ENCODE data around the gene OR5AU1. TPM values are rescaled to one million over a fixed set of nuclear protein-coding genes. Genes with fewer than 3 reads are reported as not detected.
A peak's percentile ranks its signal among the peaks of the same experiment; 100 is the strongest.

OR5AU1 gene
- total and polyA plus RNA-seq, 2 of the 13 experiments (the other 11 are each of a cell fraction or from before 2014, with no cell fraction given) = not detected

DNA sequence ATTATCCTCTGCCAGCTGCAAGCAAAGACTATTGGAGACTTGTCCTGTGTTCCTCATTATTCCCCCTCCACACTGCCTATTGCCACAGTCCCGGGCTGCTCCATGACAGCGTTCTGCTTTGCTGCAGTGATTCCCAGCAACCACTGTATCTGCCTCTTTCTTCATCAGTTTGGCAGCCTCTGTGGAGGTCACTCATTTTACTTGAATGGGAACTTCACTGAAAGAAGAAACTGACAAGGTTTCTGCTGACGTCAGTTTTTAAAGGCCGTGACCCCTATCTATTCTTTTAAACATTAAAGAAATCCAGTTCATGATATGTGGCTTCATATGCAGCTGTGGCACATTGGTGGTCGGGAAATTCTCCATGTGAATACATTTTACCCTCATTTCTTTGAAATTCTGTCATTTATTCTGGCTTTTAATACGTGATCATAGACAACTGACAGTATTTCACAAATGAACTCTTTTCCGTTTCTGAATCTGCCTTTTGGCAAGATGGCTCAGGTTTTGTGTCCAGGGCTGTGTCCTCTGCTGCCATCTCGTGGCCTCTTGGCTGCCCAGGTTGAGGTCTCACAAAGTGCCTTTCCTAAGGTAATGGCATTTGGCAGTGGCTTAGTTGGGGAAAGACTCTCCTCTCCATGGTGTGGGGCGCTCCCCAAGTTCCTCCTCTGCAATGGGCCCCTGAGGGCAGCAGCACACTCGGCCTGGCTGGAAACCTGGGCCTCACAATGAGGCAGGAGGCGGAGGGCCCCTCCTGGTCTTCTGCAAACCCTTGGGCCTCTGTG, 49.2 kb downstream of the OR5AU1 start (continued):
- TF ChIP-seq, protein P1, sequence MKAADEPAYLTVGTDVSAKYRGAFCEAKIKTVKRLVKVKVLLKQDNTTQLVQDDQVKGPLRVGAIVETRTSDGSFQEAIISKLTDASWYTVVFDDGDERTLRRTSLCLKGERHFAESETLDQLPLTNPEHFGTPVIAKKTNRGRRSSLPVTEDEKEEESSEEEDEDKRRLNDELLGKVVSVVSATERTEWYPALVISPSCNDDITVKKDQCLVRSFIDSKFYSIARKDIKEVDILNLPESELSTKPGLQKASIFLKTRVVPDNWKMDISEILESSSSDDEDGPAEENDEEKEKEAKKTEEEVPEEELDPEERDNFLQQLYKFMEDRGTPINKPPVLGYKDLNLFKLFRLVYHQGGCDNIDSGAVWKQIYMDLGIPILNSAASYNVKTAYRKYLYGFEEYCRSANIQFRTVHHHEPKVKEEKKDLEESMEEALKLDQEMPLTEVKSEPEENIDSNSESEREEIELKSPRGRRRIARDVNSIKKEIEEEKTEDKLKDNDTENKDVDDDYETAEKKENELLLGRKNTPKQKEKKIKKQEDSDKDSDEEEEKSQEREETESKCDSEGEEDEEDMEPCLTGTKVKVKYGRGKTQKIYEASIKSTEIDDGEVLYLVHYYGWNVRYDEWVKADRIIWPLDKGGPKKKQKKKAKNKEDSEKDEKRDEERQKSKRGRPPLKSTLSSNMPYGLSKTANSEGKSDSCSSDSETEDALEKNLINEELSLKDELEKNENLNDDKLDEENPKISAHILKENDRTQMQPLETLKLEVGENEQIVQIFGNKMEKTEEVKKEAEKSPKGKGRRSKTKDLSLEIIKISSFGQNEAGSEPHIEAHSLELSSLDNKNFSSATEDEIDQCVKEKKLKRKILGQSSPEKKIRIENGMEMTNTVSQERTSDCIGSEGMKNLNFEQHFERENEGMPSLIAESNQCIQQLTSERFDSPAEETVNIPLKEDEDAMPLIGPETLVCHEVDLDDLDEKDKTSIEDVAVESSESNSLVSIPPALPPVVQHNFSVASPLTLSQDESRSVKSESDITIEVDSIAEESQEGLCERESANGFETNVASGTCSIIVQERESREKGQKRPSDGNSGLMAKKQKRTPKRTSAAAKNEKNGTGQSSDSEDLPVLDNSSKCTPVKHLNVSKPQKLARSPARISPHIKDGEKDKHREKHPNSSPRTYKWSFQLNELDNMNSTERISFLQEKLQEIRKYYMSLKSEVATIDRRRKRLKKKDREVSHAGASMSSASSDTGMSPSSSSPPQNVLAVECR (CRISPR knock-in tag; IDR thresholded peaks at IDR 0.05; ENCODE audit: borderline replicate concordance) = peak; percentile 63
- TF ChIP-seq, protein P2, sequence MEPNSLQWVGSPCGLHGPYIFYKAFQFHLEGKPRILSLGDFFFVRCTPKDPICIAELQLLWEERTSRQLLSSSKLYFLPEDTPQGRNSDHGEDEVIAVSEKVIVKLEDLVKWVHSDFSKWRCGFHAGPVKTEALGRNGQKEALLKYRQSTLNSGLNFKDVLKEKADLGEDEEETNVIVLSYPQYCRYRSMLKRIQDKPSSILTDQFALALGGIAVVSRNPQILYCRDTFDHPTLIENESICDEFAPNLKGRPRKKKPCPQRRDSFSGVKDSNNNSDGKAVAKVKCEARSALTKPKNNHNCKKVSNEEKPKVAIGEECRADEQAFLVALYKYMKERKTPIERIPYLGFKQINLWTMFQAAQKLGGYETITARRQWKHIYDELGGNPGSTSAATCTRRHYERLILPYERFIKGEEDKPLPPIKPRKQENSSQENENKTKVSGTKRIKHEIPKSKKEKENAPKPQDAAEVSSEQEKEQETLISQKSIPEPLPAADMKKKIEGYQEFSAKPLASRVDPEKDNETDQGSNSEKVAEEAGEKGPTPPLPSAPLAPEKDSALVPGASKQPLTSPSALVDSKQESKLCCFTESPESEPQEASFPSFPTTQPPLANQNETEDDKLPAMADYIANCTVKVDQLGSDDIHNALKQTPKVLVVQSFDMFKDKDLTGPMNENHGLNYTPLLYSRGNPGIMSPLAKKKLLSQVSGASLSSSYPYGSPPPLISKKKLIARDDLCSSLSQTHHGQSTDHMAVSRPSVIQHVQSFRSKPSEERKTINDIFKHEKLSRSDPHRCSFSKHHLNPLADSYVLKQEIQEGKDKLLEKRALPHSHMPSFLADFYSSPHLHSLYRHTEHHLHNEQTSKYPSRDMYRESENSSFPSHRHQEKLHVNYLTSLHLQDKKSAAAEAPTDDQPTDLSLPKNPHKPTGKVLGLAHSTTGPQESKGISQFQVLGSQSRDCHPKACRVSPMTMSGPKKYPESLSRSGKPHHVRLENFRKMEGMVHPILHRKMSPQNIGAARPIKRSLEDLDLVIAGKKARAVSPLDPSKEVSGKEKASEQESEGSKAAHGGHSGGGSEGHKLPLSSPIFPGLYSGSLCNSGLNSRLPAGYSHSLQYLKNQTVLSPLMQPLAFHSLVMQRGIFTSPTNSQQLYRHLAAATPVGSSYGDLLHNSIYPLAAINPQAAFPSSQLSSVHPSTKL (CRISPR knock-in tag; IDR thresholded peaks at IDR 0.05) = peak; percentile 79
- TF ChIP-seq PHF20 (CRISPR knock-in tag; IDR thresholded peaks at IDR 0.05) (peak; percentile 33; the same call in 1 of the 2 replicates), KDM4B (CRISPR knock-in tag; IDR thresholded peaks at IDR 0.05) (peak; percentile 87), GATAD2A (CRISPR knock-in tag; IDR thresholded peaks at IDR 0.05) (peak; percentile 83), BHLHE40 (IDR thresholded peaks at IDR 0.05; ENCODE audit: low read length) (no peak), ZKSCAN8 (CRISPR knock-in tag; IDR thresholded peaks at IDR 0.05; ENCODE audit: borderline replicate concordance) (peak; percentile 75; the same call in 1 of the 2 replicates), NFKB2 (CRISPR knock-in tag; IDR thresholded peaks at IDR 0.05; ENCODE audit: borderline replicate concordance) (peak; percentile 76; the same call in 1 of the 2 replicates), STAT5B (CRISPR knock-in tag; IDR thresholded peaks at IDR 0.05) (peak; percentile 59; the same call in 1 of the 2 replicates), KDM2A (CRISPR knock-in tag; IDR thresholded peaks at IDR 0.05; ENCODE audit: borderline replicate concordance, low read depth) (peak; percentile 90), ZNF205 (CRISPR knock-in tag; IDR thresholded peaks at IDR 0.05) (peak; percentile 91), SMAD3 (CRISPR knock-in tag; IDR thresholded peaks at IDR 0.05) (peak; percentile 86)
- TF ChIP-seq, protein P3, sequence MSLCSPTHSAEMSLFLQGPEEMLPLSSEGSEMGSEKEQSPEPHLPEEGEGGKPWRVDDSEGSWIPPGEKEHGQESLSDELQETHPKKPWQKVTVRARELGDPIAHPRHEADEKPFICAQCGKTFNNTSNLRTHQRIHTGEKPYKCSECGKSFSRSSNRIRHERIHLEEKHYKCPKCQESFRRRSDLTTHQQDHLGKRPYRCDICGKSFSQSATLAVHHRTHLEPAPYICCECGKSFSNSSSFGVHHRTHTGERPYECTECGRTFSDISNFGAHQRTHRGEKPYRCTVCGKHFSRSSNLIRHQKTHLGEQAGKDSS (CRISPR knock-in tag; IDR thresholded peaks at IDR 0.05; ENCODE audit: borderline replicate concordance, low read depth) = peak; percentile 72; the same call in 1 of the 2 replicates
- TF ChIP-seq, protein P4, sequence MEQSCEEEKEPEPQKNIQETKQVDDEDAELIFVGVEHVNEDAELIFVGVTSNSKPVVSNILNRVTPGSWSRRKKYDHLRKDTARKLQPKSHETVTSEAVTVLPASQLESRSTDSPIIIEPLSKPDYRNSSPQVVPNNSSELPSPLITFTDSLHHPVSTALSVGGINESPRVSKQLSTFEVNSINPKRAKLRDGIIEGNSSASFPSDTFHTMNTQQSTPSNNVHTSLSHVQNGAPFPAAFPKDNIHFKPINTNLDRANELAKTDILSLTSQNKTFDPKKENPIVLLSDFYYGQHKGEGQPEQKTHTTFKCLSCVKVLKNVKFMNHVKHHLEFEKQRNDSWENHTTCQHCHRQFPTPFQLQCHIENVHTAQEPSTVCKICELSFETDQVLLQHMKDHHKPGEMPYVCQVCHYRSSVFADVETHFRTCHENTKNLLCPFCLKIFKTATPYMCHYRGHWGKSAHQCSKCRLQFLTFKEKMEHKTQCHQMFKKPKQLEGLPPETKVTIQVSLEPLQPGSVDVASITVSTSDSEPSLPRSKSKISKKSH (CRISPR knock-in tag; IDR thresholded peaks at IDR 0.05; ENCODE audit: borderline replicate concordance) = peak; percentile 82; the same call in 1 of the 2 replicates
